GM18867 (cell line): ENCODE measurements around the gene PLXNA2.

Experiments used
- ATAC-seq: cut with Tn5 transposase; IDR thresholded peaks from one replicate; pipeline ENCODE4 v1.9.1; 2021; ENCODE audit warnings: mild to moderate bottlenecking, moderate library complexity; ENCODE audit not compliant: unreplicated experiment

PLXNA2 gene

DNA sequence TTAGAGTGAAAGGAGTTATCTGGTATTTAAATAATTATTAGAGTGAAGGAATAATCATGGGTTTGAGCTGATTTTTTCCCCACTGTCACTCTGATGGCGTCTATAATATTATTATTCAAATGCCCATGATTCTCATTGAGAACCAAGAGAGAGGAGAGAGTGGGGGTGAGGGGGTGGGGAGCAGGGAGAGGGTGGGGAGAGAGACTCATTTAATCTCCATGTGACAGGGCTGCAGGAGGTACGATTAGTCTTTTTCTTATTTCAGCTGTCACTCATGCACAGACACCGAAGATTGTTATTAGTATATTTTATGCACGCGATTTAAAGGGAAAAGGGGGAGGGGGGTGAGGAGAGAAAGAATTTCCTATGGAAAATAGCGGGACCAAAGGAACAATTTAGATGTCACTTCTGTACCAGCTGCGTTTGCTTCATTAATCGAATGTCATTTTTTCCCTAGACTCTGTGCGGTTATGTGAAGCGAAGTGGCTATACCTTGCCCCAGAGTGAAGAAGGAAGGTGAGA lies 19.9 kb downstream of the PLXNA2 start:
- no peak for ATAC-seq

DNA sequence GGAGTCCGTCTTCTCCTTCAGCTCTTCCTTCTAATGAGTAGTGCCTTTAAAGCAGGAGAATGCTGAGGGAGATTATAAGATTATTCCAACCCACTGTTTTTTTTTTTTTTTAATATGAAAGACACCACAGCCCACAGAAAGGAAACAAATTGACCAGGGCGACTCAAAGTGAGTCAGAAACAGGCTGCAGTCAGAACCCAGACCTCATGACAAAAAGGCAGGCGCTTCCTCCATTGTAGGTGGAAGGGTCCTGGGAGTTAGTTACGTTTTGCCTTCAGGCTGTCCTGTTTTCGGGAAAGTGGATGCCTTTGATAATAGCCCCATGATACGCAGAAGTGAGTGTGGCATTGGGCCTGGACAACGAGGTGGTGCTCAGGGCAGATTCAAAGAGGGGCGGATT lies 21.0 kb downstream of the PLXNA2 start:
- no peak for ATAC-seq

DNA sequence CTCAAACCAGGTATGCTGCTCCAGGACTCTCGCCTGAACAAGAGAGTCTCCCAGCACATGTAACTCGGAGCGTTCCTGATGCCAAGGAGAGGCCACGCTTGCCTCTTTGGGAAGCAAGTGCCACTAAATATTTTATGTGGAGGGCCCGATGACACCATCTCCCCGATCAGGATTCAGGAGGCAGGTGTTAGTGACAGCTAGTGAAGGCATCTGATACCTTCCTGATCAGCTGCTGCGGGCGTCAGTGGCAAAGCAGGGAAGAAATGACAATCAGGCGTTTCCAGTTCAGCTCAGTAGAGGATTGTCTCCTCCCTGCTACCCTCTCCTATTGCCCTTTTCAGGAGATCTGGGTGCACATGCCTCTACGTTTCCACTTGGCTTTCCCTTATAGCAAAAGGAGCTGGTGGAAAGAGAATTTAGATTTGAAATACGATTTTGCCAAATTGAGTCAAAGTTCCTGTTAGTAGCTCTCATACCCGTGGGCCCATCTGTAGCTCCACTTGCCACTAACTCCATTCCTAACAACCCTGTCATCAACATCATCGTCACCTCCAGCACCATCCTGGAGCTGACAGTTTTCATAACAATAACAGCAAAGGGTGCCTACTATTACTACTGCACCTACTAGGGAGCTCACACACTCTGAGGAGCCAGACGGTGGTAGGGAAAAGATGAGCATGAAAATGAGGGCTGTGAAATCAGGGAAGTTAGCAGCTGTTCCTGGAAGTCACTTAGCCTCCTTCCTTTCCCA lies 21.6 kb downstream of the PLXNA2 start:
- ATAC-seq, result no peak

DNA sequence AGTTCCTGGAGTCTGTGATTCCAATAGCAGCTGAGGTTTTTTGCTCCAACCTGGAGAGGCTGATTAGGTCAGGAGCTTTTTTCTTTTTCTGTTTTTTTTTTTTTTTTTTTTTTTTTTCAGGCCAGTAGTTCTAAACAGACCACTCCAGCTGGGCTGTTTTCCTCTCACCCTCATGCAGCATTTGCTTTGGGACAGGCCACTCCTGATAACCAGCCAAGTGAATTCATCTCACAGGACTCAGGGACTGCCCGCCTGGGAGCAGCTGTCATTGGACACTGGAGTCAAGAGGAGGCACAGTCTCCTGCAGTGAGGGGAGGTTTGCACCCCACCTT lies 22.9 kb downstream of the PLXNA2 start:
- no peak for ATAC-seq

DNA sequence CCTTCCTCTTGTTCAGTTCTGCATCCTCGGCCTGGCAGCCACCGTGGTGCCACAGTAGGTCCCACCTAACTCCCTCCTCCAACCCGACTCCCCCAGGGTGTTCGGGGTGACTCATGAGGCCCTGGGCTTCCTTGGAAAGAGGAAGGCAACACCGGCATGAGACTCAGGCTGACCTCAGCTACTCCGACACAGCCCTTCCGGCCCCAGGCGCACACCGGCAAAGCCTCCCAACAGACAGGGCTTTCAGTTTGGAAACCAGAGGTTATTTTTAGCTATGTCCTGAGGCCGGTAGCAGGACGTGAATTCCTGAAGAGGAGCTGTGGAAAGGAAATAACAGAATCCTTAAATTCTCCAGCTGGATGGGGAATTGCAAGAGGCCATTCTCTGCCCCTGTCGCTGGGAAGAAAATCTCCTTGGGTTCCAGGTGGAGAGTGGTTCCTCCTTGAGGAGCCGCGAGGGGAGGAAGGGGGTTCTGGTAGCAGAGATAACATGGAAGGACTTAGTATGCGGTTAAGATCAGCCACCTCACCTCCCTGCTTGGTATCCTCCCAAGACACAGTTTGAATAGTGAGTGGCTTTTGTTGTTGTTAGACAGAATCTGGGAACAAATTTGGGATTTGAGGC lies 24.4 kb downstream of the PLXNA2 start:
- ATAC-seq, result no peak

DNA sequence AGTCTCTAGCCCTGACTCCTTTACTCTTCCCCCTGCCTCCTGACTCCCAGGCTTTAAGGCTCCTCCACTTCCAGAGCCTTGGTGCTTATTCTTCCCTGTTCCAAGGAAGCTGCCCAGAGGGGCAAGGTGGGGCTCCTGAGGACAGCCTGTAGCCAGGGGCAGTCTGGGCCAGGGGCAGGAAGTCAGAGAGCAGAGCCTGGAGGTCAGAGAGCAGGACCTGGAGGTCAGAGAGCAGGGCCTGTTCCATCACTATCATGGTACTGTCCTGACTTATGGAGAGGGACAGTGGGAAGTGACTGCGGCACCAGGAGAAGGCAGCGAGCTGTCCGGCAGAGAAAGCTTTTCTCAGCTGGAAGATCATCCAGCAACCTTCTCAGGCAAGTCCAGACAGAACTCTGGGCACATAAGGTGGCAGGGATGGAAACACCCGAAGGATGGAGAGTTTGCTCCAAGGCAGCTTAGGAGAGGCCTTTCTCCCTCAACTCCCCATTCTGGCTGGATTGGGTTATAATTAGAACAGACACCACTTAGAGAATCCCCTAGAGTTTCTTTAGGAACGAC lies 25.0 kb downstream of the PLXNA2 start:
- ATAC-seq, result no peak

DNA sequence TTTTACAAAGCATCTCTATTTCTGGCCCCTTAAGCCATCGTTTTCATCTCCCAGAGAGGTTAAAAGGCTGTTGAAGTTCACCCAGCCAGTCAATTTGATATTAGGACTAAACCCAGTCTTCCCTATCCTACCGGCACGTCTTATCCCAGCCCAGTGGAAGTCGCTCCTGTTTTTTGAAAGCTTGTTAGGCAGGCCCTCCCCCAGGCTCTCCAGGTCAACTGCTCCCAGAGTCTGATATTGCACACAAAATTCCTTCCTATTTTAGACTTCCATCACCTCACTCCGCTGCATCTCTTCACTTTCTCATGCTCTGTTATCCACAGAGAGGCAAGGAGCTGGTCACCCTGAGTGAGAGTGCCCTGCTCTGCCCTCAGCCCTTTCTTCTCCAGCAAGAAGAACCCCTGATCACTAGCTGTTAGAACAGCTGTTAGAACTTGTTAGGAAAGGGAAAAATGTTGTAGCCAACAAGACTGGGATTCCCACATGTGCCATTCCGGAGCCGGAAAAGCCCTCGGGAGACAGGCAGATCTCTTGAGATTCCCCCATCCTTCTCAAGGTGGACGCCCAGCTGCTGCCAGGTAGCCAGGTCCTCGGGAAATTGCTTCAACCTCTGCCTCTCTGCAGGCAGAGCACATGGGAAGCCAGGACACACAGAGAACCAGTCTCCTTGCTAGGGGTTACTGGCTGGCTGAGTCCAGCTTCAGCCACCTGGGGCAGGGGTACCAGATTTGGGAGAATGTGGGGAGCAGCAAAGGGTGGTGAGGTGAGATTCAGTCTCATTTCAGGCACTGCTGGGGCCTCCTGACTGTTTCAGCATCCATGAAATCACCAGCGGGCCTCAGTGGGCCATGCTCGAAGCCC lies 25.7 kb downstream of the PLXNA2 start:
- ATAC-seq, result no peak

DNA sequence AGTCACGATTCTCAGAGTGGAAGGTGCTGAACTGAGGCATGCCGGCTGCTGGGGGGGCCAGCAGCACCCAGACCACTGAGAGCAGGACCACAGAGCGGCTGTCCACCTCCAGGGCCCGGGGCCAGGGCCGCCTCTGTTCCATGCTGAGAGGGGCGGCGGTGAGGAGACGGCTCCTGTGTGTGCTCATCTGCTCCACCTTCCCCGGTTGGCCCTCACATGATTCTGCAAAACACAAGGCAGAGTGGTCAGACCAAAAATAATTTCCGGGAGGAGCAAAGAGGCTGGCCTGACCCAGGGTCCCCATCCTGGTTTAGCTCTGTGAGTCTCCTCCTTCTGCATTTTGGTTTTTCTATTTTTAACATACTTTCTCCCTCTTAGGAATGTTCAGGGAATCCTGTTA lies 26.4 kb downstream of the PLXNA2 start:
- no peak for ATAC-seq

DNA sequence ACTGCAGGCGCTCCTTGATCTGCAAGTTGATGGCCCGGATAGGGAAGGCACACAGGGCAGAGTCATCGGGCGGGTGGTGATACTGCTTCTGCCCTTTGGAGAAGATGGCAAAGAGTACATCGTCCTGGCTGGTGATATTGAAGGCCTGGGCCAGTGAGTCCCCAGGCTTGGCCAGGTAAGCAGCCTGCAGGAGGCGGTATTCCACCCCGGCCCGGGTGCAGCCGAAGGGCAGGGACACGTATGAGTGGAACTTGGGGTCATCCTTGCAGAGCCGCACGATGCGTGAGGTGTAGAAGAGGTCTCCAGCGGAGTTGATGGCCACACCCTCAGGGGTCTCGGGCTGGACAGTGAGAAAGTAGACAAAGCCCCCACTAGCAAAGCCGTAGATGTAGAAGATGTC lies 27.4 kb downstream of the PLXNA2 start:
- no peak for ATAC-seq

DNA sequence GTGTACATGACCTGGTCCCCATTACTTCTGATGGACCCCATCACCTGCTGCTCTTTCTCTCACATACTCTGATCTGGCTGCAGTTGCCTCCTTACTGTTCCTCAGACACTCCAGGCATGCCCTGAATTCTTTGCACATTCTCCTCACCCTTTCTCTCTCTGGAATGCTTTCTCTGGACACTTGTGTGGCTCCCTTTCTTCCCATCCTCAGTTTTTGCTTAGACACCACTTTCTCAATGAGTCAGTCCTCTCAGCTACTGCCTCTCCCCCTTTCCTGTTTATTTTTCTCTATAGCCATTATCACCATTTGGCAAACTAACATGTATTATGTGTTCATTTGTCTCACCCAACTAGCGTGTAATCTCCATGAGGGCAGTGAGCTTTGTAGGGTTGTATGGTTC lies 28.1 kb downstream of the PLXNA2 start:
- ATAC-seq, result no peak

DNA sequence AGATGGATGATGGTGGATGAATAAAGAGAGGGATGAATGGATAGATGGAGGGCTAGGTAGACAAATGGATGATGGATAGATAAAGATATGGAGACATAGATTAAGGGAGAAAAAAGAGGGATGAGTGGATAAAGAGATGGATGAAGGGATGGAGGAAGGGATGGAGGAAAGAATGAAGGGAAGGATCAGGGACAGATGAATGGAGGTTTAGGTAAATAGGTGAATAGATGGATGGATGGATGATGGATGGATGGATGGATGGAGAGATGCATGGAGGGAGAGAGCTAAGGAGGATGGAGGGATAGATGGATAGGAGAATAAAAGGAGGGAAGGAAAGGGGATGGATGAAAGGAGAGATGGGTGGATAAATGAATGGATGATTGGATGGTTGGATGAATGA lies 28.8 kb downstream of the PLXNA2 start:
- no peak for ATAC-seq

DNA sequence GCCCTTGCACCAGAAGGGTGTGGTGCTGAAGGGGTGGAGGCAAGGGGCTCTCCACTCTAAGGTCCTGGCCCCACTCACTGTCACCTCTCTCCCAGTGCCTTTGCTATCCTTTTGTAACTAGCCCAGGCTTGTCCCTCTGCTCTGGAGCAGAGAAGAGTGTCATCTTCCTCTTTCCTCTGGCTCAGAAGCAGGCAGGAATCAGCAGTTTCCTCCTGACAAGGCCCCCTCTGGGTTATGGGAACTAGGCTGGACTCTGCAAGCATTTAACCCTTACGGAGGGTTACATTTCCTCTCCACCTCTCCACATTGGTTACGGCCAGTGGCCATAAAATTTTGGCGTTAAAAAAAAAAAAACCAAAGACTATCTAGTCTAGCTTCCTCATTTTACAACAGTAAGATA lies 30.4 kb downstream of the PLXNA2 start:
- ATAC-seq, result no peak

DNA sequence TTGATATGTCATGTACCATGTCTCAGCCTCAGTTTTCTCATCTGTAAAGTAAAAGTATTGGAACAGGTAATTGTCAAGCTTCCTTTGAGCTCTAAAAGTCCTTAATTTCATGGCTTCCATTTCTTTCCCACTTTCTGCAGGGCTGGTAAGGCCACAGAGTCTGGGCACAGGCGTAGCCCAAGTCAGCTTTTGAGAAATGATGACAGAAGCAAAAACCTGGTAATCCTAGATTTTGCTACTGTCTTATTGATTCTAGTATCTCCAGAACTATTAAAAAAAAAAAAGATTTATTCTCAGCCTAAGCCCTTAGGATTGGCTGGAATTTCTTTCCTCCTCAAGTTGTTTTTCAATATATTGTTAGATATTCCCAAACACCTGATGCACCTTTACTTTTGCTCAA lies 31.3 kb downstream of the PLXNA2 start:
- ATAC-seq, result no peak

DNA sequence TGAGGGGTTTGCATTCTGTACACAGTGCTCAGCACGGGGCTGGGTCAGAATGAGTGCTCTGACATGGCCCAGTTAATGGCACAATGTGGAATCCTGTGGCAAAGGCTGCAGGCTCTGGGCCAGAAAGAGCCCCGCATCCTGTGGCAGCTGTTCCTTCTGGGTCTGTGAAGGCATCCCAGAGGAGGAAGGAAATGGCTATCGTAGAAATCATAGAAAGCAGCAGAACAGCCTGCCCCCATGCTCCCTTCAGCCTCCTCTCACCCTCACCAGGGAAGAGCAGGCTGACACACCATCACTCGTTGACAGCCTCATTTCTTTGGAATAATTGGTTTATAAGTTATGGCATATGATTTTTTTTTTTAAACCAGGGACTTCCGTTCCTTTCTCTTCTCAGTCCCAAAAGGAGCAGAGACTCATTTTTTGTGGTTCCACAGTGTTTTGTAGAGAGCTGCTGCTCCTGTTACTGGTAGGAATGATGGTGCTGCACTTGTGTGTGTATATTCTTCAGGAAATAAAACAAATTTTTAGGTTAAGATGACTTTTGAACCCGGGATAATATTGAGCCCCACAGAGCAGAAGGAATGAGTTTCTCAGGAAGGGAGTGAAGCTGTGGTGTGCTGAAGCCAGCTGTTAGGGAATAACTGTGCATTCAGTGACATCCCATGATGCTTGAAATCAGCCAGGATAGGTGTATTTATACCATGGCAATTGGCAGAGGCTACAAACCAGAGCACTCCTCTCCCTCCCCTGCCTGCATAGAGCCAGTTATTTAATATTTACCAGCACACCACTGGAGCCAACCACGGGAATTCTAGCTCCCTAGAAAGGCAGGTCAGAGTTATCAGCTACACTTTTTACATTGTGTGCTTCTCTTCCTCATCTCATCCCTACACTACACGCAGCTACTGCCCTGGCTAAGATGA lies 32.0 kb downstream of the PLXNA2 start:
- ATAC-seq, result no peak

DNA sequence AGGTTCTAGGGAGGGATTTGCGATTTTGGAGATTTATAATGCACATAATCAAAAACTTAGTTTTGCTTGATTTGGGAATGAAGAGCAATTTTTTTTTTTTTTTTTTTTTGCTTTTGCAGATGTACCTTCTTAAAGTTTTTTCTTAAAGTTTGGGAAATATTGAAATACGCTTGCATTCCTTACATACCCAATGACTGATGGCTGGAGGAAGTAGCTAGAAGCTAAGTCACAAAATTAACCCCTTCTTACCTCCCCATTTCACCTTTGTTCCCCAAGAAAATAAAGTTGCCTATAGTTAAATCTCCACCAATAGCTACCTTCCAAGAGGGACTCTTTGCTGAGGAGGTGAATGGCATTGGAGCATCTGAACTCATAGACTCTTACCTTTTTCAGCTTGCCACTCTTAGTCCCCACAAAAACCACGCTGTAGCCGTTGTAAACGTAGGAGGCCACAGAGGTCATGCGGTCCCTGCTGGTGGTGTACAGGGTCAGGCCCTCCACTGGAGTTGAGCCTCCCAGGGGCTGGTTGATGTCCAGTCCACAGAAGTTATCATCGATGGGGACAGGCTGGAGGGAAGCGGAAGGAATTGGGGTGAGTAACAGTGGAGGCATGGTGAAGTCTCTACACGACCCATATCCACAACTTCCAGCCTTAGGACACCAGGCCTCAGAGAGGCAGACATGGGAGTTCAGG lies 34.1 kb downstream of the PLXNA2 start:
- ATAC-seq, result no peak

DNA sequence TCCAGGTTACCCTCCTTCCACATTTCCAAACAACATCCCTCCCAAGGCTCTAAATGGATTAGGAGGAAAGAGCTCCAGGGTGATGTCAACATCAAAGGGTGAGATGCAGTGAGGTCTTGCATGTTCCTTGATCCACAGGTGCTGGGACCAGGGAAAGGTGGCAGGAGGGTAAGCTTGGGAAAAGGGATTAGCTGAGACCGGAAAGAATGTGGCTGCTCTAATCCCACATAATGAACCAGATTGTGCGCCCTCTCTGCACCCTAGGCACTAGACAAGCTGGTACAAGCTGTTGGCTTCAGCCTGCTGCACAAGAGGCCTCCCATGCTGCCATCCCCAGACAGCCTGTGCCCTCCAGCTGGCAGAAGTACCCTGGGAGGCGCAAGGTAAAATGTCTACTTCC lies 34.9 kb downstream of the PLXNA2 start:
- ATAC-seq, result no peak

DNA sequence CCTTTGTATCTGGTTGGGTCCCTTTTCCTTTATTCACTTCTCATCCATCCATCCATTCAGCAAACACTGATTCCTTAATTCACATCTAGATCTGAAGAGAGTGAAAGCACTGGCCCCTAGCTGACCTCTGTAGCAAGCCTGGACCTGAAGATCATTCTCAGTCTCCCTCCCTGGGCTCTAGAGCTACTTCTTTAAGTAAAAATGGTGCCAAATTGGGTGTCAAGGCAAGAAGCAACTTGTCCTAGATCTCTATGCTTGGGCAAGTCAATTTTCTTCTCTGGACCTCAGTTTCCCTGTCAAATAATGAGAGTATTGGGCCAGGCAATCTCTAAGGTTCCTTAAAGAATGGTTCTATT lies 36.1 kb downstream of the PLXNA2 start:
- ATAC-seq, result peak; percentile 27

DNA sequence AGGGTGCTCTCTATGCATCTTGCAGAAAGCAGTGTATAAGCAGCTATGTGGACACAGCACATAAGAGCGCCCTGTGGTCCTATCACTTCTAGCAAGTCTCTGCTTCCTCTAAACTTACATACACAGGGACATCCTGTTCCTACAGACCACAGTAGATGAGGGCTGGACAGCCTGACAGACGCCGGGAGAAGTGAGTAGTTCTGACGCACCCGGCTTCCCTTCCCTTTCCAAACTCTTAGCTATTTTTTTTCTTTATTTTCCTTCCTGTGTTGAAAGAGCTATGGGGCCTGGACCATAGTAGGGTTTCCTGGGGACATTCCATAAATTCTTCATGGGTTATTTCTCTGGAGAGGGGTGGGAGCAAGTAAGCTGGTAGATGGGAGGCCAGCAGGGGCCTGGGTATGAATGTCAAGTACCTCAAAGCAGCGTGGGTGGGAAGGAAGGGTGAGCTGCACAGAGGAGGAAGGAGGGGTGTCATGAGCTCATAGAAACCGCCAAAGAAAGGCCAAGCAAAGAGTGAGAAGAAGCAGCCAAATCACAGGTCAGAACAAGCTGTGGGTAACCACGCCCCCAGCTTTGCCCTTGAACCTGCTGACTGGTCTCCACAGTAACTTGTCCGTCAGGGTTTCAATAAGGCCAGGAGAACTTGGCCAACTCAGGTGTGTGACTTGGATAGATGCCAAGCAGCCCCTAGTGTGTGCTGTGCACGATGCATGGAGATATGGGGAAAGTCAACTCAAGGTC lies 36.6 kb downstream of the PLXNA2 start:
- peak; percentile 78 for ATAC-seq

DNA sequence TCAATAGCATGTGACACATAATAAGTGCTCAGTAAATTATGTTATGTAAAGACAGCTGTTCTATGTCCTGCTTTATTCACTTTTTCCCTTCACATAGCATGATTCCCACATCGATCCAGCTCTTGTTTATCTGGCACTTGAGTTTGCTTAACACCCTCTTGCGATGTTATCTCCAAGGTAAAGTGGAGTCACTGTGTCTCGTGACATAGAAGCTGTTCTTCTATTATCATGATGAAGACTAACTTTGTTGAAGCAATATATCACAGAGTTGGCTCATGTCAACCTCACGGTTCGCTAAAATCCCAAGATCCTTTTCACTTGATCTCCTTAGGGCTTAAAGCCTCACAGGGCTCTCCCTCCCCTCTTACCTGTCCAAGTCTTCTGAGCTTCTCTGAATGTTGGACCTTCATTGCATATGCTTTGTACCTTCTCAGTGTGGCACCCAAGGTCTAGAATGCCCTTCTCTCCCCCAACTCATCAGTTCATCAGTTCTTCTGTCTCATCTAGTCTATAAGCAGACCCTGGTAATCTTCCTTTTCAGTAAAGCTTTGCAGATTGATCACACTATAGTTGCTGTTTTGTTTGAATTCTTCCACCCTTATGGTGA lies 38.0 kb downstream of the PLXNA2 start:
- no peak for ATAC-seq
